ENCODE measurements around the gene SCAPER. TPM values are rescaled to one million over a fixed set of nuclear protein-coding genes. Genes with fewer than 3 reads are reported as not detected.
"Not testable (repeated sequence)": the region's sequence is repeated elsewhere in the genome, so short reads cannot be mapped to it uniquely, and the experiment has no call there.

The SCAPER gene
- total RNA-seq, 1 experiment from 2014 or later = 15.3 TPM

- CTCF ChIA-PET; H3K36me3 ChIP-seq (ENCODE audit: control insufficient read depth, insufficient read depth, low read length); BruUV-seq (replicated peaks); H3K4me3 ChIP-seq (ENCODE audit: low read depth in 2 of 2, low read length in 2 of 2); ATAC-seq; intact Hi-C loops (cut with micrococcal nuclease; ENCODE audit: unreplicated experiment); H3K4me1 ChIP-seq (ENCODE audit: control insufficient read depth, insufficient read depth, low read length); H3K27ac ChIP-seq (ENCODE audit: low read length); DNase-seq (ENCODE audit: low read depth, low spot score); H3K27me3 ChIP-seq (ENCODE audit: control insufficient read depth, insufficient read depth, low read length); in situ Hi-C loops (cut with HindIII; ENCODE audit: low pct_unique_long_range_greater_than_20kb, low sequenced_read_pairs); POLR2A ChIA-PET; H3K9me3 ChIP-seq (ENCODE audit: control insufficient read depth, insufficient read depth, low read depth, low read length): not testable (repeated sequence)
Observed at GRCh38 chr15:76687592-76687991, 217.5 kb downstream of the SCAPER start.

- DNase-seq (ENCODE audit: low read depth, low spot score) = no peak
- Histone ChIP-seq H3K9me3 (ENCODE audit: control insufficient read depth, insufficient read depth, low read depth, low read length) (no peaks in the 10 kb centered on the region; the same call in 1 of the 2 replicates), H3K4me3 (ENCODE audit: low read depth in 2 of 2, low read length in 2 of 2) (no peak overlapping the region), H3K4me1 (ENCODE audit: control insufficient read depth, insufficient read depth, low read length) (no peaks in the 10 kb centered on the region), H3K36me3 (ENCODE audit: control insufficient read depth, insufficient read depth, low read length) (no peaks in the 10 kb centered on the region), H3K27ac (ENCODE audit: low read length) (no peak overlapping the region), H3K27me3 (ENCODE audit: control insufficient read depth, insufficient read depth, low read length) (no peaks in the 10 kb centered on the region)
- CTCF ChIA-PET = no interaction called here
- POLR2A ChIA-PET = no interaction called here
- TF ChIP-seq POLR2AphosphoS5 (IDR thresholded peaks at IDR 0.05; ENCODE audit: low read depth, low read length) (no peak), SIN3A (IDR thresholded peaks at IDR 0.05; ENCODE audit: borderline replicate concordance, insufficient read depth, low read depth, low read length) (no peak)
- no peak for ATAC-seq
- BruUV-seq (replicated peaks) = no TSS peak
- intact Hi-C loops (cut with micrococcal nuclease; ENCODE audit: unreplicated experiment) (no loop called here), in situ Hi-C loops (cut with HindIII; ENCODE audit: low pct_unique_long_range_greater_than_20kb, low sequenced_read_pairs) (no loop called here)
Observed at GRCh38 chr15:76684002-76684401, 221.1 kb downstream of the SCAPER start.

- Histone ChIP-seq H3K27ac (ENCODE audit: low read length) (no peak overlapping the region), H3K4me1 (ENCODE audit: control insufficient read depth, insufficient read depth, low read length) (no peaks in the 10 kb centered on the region), H3K4me3 (ENCODE audit: low read depth in 2 of 2, low read length in 2 of 2) (no peak overlapping the region), H3K27me3 (ENCODE audit: control insufficient read depth, insufficient read depth, low read length) (no peaks in the 10 kb centered on the region), H3K36me3 (ENCODE audit: control insufficient read depth, insufficient read depth, low read length) (no peaks in the 10 kb centered on the region), H3K9me3 (ENCODE audit: control insufficient read depth, insufficient read depth, low read depth, low read length) (no peaks in the 10 kb centered on the region; the same call in 1 of the 2 replicates)
- ChIA-PET CTCF (no interaction called here), POLR2A (interaction anchor here (0.5 to 0.6 kb wide), 2 partner anchors 191 to 442 kb away, joined by 3 read pairs; no protein-coding TSS in a partner anchor)
- in situ Hi-C loops (cut with HindIII; ENCODE audit: low pct_unique_long_range_greater_than_20kb, low sequenced_read_pairs) (no loop called here), intact Hi-C loops (cut with micrococcal nuclease; ENCODE audit: unreplicated experiment) (no loop called here)
- ATAC-seq (no peak), DNase-seq (ENCODE audit: low read depth, low spot score) (no peak)
- BruUV-seq (replicated peaks) = no TSS peak
- TF ChIP-seq SIN3A (IDR thresholded peaks at IDR 0.05; ENCODE audit: borderline replicate concordance, insufficient read depth, low read depth, low read length) (no peak), CTCF (IDR thresholded peaks at IDR 0.05) (no peak), TCF7L2 (IDR thresholded peaks at IDR 0.05; ENCODE audit: low read depth, low read length) (no peak), REST (IDR thresholded peaks at IDR 0.05; ENCODE audit: insufficient read depth in 1 of 2, low read depth in 2 of 2, low read length in 1 of 2) (no peak), POLR2AphosphoS5 (IDR thresholded peaks at IDR 0.05; ENCODE audit: low read depth, low read length) (no peak)
Observed at GRCh38 chr15:76682833-76683232, 222.3 kb downstream of the SCAPER start.
